GF-D8 (cell line): ENCODE measurements around the gene CCSER1.

ENCODE experiments used
- DNase-seq: peaks from one replicate; lab custom pipeline; 2025; lab: John Stamatoyannopoulos, UW

The CCSER1 gene

DNA sequence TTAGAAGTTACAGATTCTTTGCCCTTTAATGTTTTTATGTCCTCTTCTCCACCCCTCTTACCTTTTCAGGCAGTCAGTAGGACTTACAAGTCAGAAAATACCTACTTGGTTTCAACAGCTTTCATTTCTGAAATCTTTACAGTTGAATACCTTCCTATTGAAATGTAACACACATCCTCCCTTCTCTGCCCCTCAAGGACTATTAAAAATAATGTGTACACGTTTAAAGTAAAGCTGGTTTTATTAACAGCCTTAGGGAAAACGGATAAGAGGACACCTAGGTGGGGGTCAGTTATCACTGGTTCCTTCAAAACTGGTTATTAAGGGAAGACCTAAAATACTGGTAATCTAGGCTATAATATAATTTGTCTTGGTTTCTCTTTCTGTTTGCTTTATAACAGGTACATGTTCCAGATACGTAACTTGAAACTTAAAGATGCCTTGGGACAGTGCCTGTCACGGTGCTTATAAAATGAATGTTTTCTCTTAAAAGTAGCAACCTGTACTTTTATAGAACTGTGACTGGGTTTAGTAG, 1.8 kb downstream of the CCSER1 start:
- DNase-seq, result no peak

DNA sequence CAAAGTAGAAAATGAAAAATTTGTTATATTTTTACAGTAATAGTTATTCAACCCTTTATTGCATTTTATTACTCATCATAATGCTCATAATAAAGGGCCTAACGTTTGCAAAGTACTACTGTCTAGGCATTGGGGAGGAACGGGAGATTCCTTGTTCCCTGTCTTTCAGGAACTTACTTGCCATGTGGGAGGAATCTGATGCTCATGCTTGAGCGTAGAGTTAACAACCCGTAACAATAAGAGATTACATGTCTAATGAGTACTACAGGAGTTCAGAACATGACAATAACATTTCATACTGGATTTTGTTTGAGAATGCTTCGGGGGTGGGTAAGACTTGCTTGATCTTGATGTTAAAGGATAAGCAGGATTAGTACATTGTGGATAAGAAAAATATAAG, 2.9 kb downstream of the CCSER1 start:
- DNase-seq, result no peak

DNA sequence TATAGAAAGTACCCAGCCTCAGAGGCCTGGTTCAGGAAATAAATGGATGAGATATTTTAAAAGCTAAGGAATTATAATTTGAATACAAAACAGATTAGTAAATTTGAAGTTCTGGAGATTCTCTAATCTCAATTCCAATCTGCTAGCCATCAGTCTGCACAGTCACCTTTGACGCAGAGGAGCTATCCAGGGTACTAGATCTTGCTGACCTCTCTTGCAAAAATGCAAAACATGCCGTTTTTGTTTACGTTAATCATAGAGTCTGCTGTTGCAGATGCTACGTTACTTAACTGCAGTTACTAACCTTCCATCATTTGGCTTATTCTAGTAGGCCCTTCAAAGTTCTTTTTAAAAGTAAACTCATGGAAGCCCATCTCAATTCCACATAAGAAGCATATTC, 10.4 kb downstream of the CCSER1 start:
- no peak for DNase-seq

DNA sequence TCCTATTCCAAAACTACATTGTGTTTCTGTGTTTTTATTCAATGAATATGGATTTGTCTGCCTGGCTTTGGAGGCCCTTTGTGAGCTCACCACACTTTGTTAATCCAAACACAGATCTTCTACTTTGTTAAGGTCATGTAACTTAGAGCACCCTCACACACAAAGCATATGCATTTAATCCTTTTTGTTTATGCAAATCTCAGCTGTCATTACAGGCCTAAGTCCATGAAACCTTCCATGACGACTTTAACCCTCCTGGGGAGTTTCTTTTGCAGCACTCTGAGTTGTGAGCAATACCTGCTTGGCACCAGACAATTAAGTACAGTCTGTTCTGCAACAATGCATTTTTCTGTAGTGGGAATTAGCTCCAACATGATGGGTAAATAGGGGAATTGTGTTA, 14.9 kb downstream of the CCSER1 start:
- no peak for DNase-seq

DNA sequence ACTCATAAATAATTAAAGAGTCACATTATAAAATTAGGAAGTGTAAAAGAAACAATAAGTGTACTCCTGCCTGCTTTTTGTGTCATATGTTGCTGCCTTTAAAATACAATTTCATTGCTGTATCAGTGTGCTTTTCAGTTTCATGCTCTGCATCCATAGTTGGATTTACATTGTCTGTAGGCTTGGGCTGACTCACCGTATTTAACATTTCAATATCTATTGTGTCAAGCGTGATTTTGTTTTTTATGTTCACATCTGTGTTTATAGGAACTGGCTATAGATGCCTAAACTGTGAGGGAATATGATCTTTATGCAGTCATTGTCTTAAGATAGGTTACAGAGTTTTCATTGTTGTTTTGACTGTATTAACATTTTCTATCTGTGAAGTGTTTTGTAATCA, 18.1 kb downstream of the CCSER1 start:
- DNase-seq, result no peak

DNA sequence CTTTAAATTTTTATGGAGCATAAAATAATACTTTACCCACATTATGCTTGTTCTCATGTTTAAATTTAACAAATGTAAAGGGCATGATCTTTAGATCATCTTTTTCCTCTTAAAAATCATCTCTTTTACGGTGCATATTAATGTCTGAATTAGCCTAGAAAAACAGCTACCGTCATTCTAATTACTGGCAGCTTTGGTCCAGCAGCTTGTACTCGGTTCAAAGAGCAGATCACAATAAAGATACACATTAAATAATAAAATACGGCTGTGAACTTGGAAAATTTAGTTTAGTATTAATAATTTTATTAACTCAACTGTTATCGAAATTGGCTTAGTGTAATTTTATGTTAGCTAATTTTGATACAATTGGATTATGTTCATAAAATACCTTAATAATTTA, 19.1 kb downstream of the CCSER1 start:
- no peak for DNase-seq

DNA sequence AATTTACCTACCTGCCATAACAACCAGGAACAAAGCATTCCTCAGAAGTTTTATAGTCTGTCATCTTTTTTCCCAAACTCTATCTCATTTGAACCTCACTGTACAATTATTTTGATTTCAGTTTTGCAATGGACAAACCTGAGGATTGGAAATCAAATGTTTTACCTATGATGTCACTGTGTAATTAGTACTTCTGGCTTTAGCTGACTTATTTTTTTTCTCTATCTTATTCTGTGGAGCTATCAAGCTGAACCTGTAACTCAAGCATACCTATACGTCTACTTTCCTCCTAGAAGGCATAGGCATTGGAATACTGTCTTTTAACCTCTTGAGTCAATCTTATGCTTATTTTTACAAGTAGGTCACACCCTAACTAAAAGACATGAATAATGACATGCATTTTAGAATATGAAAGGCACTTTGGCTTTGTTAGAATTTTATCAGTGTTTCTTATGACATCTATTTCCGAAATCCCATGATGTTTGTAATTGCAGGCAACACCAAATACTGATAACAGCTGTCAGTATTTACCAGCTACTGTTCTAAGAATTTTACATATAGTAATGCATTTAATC, 21.5 kb downstream of the CCSER1 start:
- DNase-seq, result no peak

DNA sequence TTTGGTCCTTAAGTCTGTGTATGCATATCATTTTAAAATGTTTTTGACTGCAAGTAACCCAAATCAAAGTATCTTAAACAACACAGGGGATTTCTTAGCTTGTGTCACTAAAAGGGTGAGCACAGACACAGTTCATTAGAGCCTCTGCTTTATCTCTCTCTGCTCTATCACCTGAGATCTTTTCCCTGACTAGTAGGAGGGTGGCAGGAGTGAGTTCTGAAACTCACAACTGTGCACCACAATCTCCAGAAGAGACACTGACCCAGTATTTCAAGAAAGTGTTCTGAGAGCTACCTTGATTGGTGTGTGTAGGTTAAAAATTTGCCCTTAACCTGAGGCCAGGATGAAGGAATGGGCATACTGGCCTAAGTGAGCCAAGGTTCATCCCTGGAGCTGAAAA, 24.8 kb downstream of the CCSER1 start:
- DNase-seq, result no peak

DNA sequence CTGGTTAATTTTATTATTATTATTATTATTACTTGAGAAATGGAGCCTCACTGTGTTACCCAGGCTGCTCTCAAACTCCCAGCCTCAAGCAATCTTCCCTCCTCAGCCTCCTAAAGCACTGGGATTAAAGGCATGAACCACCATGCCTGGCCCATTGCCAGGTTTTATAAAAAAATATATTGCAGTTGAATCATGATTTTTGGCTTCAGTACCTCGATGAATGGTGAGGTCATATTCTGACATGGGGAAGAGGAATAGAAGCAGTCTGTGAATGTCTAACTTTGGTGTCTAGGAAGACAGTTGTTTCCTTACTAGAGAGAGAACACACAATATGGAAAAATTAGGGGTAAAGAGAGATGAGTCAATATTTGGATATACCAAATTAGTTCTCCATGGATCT, 32.0 kb downstream of the CCSER1 start:
- no peak for DNase-seq

DNA sequence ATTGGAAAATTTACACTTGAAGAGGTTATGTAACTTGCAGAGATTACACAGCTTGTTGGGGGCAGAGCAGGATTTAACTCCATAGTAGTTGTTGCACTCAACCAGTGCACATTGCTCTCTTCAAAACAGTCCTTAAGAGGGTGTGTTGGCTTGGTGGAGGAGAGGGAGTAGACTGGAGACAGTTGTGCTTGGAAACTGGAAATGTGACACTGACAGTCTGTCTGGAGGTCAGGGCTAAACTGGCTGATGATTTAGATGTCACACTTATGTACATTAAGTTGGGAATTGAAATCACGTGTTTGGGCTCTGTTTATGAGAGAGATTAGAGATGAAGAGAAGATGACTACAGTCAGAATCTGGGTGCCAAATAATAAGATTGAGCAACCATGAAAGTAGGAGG, 32.9 kb downstream of the CCSER1 start:
- DNase-seq, result no peak

DNA sequence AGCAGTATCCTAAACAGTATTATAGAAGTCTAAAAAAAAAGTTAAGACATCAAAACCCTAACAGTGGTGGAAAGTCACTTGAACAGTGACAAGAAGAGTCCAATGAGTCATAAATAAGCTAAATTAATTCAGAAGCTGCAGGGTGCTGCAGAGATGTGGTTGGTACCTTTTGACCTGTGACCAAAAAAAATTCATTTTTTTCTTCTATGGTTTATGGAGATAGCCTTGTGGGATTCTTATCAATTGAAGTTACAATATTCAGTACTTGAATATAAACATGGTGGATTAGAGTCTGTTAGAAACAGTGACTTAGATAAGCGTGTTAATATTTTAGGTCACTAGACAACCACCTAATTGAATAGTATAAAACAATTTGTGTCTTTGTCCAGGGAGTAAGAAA, 35.4 kb downstream of the CCSER1 start:
- DNase-seq, result no peak

DNA sequence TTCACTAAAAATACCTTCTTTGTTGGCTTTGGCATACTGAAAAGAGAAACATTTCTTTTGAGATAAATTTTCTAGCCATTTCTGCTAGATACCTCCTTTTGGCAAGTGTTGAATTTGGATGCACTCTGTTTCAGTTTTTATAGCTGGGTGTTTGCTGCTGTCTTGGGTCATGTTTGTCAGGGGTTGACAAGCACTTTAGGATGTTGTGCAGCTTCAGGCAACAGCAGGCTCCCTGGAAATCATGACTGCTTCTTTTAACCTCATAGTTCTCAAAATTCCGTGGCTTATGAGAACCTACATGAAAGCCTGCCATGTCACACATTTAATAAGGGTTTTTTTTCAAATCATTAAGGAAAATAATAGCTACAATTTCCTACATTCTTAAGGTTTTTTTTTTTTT, 36.7 kb downstream of the CCSER1 start:
- DNase-seq, result no peak

DNA sequence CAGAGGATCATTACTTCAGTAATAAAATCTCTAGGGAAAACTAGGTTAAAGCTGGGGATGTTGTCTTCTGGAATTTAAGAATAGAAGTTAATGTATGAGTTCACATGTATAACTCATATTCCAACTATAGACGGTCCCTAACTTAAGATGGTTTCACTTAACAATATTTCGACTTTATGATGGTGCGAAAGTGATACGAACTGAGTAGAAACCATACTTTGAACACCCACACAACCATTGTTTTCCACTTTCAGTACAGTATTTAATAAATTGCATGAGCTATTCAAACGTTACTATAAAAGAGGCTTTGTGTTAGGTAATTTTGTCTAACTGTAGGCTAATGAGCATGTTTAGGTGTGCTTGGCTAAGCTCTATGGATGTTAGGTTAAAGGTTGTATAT, 38.7 kb downstream of the CCSER1 start:
- no peak for DNase-seq

DNA sequence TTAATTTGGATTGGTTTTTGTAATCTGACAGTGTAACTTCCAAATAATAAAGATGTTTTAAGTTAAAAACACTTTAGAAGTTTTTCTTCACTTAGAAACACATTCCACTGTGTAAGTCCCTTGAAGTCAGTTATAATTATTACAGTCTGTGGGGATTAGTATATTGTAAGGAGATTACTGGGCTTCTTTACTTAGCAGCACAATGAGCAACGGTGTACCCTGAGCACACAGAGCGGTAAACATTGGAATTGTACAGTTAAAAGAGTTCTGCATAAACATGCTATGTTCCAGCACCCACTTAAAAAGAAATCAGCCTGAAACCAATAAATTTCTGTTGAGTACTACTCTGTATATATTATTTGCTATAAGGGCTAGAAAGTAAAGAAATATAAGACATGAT, 44.3 kb downstream of the CCSER1 start:
- no peak for DNase-seq

DNA sequence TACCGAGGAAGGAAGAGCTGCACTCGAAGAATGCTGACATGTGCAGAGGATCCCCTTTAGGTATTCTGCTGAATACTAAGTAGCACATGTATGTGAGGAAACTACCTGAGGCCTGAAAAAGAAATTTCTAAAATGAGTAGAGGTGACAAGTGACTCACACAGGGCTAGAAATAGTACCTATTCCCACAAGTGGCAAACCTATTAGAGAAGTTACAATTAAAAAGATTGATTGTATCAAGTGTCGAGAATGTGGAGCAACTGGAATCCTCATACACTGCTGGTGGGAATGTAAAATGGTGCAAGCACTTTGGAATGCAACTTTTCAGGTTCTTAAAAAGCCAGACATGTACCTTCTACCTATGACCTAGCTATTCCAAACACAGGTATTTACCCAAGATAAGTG, 47.4 kb downstream of the CCSER1 start:
- DNase-seq, result no peak

DNA sequence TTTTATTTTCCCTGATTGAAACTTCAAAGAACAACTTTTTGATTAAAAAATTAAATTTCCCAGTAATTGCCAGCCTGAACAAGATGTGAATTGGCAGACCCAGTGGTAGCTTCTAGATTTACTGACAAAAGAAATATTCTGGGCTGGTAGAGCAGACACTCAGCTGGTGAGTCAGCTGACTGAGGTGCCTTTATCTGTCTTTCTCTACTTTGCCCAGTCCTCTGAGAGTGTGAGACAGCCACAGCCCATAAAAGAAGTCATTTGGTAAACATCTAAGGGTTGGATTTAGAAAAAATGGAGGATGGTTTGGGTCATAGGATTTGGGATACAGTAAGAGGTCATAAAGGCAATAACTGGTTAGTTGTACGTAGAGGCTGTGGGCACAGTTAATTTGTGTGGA, 54.5 kb downstream of the CCSER1 start:
- no peak for DNase-seq

DNA sequence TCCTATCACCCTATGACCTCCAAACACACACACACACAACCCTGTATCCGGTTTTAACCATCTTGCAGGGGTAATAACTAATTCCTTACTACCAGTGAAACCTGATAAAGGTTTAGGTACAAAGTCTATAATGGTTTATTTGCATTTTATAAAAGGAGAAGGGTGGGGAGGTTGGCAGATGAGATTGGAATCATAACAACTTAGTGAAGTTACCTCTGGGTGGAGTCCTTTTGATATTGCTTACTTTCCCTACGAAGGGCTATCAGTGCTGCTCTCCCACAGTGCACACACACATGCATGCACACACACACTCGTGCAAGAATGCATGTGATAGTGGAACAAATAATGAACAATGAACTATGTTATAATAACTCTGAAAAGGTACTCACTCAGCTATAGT, 56.1 kb downstream of the CCSER1 start:
- no peak for DNase-seq

DNA sequence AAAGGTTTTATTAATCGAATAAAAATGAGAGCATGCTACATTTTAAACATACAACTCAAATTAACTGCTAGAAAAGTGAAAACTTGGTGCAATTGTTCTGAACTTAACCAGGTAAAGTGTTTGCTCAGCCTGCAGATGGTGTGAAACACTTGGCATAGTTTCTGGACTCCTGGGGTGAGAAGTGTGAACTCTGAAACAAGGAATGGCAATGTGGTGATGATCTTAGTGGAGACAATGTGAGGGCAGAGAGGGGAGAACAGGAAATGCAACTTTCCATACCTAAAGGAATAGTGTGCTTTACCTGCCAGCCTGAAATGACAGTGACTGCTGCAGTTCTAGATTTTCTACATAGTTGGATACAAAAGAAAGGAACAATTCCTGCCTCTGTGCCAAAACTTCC, 57.4 kb downstream of the CCSER1 start:
- no peak for DNase-seq

DNA sequence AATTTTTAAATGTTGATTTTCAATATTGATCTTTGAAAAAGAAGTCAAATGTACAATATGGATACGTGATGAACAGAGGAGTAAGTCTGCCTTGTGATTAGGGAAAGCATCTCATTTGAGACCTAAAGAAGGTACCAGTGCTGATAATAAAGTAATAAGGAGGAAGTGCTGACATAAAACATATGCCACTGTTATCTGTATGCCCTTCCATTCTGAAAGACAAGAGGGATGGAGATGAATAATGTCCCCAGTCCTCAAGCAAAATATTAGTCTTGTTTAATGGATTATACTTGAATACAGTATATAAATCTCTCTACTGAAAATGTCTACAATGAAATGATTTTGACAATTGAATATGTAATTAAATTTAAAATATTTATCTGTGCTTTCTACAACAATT, 58.2 kb downstream of the CCSER1 start:
- DNase-seq, result no peak

DNA sequence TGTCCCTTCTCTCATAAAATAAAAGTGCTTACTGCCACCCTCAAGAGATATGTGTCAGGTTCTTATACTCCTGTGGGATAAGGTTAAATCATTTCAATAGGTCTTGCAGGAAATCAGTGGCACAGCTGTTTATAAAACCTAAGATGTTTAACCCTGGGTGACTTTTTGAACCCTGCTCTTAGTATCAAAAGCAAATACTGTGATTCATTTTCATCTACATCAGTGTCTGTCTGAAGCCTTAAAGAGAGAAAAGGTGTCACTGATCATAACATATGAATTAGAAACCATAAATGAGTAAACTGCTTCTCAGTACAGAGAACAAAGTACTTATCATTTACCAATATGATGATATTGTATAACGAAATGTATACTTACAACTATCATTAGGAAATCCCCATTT, 59.0 kb downstream of the CCSER1 start:
- DNase-seq, result no peak

DNA sequence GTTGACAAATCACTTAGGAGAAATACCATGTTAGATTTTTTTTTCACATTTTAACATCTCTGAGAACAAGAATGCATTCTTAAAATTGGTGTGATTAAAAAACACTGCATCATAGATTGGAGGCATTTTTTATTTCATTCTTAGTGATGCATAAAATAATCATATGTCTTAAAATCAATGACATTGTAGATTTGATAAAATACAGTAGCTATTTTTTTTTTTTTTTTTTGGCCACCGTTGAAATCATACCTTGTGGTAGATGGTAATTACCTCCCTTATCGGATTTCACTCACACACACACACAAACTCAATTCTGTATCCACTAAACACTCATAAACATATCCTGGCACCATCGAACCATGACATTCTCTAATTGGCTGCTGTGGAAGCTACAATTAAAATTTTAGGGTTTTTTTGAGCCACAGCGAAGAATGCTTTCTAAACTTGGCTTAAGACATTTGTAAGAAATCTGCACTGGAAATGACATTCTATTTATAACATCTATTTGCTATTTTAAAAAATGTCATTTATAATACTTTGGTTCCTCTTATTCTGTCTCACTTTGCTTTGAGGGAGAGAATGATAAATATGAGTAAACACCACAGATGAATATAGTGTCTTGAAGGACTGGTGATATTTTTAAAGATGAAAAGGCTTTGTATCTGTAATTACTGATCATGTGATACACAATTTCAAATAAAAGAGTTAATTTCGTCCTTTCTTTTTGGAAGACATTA, 60.1 kb downstream of the CCSER1 start:
- DNase-seq, result no peak

DNA sequence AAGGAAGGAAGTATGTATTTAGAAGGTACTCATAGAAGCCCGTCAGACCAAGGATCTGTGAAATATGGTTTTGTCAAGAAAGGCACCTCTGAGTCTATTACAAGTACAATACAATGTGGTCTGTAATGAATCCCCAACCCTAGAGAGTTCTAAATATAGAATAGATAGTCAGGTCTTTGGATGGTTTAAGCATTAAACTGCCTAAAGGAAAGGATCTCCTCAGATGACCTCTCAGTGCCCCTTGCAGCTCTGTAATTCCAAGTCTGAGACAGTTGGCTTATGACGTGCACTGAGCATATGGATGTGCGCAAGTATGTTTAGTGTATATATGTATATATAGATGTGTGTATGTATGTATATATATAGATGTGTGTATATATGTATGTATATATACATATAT, 62.0 kb downstream of the CCSER1 start:
- no peak for DNase-seq

DNA sequence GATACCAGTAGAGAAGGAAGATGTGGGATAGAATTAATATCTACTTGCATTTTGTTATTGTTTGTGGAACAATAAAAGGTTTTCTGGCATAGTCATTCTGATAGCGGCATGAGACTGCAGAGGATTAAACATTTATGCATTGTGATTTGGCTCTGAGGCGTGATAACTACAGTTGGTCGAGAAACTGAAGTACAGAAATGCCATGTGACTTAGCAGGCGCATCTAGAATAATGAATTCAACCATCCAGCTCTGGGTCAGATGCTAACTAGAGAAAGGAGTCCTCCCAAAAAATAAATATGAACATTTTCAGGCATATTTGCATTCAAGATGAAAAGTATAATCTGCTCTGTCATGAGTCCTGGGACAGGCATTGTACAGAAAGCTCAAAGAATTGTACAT, 62.8 kb downstream of the CCSER1 start:
- no peak for DNase-seq

DNA sequence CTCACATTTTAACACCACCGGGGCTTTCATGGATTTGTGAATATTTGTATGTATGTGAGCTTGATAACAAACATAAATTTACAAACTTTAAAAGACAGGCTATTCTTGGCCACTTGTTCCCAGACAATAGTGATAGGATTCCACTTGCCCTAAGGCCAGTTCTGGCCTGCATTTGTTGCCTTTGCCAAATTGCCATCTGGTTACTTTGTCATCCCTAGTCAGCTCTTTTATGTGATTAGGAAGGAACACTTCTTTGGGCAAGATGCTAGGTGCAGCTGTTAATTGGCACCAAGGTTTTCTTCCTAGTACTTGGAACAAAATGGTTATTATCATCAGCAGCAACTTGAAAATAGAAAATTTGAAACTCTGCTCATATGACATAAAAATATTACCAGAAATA, 63.3 kb downstream of the CCSER1 start:
- DNase-seq, result no peak
